RWPE1 (cell line): ENCODE data around the gene SLC25A30.

Experiments
- CTCF ChIA-PET: fragments of 350-600 bp; sonication (Branson Sonifier 250); formaldehyde crosslinking; extraction: SDS; loops from one replicate; lab custom pipeline; 2021; lab: Yijun Ruan, JAX
- POLR2A ChIA-PET: fragments of 400-600 bp; formaldehyde crosslinking; extraction: SDS; loops from one replicate; lab custom pipeline; 2020; ENCODE audit warnings: antibody characterized with exemption; ENCODE audit not compliant: low non-redundant PET; lab: Yijun Ruan, JAX
- DNase-seq: peaks from one replicate; pipeline ENCODE4 v3.0.0; 2012; ENCODE audit warnings: low spot score
- H3K27ac ChIP-seq: fragments of 450-650 bp; 2 replicates; pipeline ENCODE4 v1.5.1; 2017
- TF ChIP-seq, protein P1 (sequence below): fragments of 450-650 bp; conservative IDR thresholded peaks from 2 replicates; pipeline ENCODE4 v1.5.1; 2017; ENCODE audit warnings: low read depth, mild to moderate bottlenecking

SLC25A30 gene

DNA sequence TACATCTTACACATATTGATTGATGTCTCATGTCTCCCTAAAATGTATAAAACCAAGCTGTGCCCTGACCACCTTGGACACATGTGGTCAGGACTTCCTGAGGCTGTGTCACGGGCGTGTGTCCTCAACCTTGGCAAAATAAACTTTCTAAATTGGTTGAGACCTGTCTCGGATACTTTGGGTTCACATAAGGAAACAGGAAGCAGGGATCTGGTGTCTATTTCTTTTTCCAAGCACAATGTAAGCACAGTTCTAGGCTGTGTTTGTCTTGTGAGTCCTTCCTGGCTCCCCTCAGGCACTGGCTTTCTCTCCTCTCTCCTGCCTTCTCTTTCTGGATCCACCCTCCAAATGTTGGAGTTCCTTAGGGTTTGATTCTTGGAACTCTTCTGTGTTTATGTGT is 49.6 kb downstream of the SLC25A30 start:
- POLR2A ChIA-PET: no interaction called here
- CTCF ChIA-PET: interaction anchor here (0.7 kb wide), 1 partner anchor 11 kb away, joined by 3 read pairs; no protein-coding TSS in a partner anchor
- TF ChIP-seq, protein P1, sequence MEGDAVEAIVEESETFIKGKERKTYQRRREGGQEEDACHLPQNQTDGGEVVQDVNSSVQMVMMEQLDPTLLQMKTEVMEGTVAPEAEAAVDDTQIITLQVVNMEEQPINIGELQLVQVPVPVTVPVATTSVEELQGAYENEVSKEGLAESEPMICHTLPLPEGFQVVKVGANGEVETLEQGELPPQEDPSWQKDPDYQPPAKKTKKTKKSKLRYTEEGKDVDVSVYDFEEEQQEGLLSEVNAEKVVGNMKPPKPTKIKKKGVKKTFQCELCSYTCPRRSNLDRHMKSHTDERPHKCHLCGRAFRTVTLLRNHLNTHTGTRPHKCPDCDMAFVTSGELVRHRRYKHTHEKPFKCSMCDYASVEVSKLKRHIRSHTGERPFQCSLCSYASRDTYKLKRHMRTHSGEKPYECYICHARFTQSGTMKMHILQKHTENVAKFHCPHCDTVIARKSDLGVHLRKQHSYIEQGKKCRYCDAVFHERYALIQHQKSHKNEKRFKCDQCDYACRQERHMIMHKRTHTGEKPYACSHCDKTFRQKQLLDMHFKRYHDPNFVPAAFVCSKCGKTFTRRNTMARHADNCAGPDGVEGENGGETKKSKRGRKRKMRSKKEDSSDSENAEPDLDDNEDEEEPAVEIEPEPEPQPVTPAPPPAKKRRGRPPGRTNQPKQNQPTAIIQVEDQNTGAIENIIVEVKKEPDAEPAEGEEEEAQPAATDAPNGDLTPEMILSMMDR: no peak
- no peak for DNase-seq
- H3K27ac ChIP-seq: peak overlapping the region; percentile 89

DNA sequence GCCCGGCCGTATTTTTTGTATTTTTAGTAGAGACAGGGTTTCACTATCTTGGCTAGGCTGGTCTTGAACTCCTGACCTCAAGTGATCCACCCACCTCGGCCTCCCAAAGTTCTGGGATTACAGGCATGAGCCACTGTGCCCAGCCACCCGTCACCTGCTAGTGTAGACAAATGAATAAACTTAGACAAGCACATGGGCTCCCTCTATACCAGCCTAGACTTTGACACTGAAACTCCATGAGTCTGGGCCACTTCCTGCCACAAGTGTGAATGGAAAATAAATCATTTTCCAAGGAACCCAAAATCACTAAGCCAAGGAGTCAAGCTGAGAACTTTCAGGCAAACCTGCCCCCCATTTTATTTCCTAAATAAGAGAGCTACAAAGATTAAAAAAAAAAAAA is 50.2 kb downstream of the SLC25A30 start:
- ChIA-PET POLR2A (interaction anchor here (1.3 kb wide), 1 partner anchor 27 kb away, joined by 4 read pairs; the partner anchor contains the start of gene TPT1), CTCF (interaction anchor here (0.7 kb wide), 1 partner anchor 12 kb away, joined by 3 read pairs; no protein-coding TSS in a partner anchor)
- peak overlapping the region; percentile 89 for H3K27ac ChIP-seq
- TF ChIP-seq, protein P1: no peak
- no peak for DNase-seq

DNA sequence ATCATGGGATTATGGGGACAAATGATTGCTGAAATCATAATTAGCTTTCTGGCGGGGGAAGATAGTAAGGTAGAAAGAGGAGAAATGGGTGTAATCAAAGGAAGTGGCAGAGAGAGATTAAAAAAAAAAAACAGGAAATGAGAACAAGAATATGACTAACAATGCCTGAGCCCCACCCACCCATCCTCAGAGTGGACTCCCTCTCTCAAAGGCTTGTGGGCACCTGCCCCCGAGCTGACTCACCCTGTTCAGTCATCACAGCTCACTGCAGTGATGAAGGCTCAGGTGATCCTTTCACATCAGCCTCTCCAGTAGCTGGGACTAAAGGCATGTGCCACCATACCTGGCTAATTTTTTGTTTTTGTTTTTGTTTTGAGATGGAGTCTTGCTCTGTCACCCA is 50.8 kb downstream of the SLC25A30 start:
- peak overlapping the region; percentile 89 for H3K27ac ChIP-seq
- TF ChIP-seq, protein P1: no peak
- POLR2A ChIA-PET: interaction anchor here (1.3 kb wide), 1 partner anchor 26 kb away, joined by 4 read pairs; the partner anchor contains the start of gene TPT1
- DNase-seq: peak; percentile 97
- CTCF ChIA-PET: interaction anchor here (0.6 kb wide), 2 partner anchors 213 to 260 kb away, joined by 3 read pairs; no protein-coding TSS in a partner anchor

DNA sequence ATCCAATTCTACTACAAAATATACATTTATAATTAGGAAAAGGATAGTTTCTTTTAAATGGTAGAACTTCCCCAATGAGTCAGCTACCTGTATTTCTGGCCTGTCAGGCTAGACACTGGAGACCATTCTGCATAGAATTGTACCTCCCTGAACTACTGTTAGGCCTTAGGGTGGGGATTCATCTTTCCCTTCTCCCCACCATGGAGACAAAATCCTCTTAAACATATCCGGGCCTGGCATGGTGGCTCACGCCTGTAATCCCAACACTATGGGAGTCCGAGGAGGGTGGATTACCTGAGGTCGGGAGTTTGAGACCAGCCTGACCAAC is 52.7 kb downstream of the SLC25A30 start:
- DNase-seq: no peak
- H3K27ac ChIP-seq: peak overlapping the region; percentile 89
- POLR2A ChIA-PET: no interaction called here
- CTCF ChIA-PET: no interaction called here
- TF ChIP-seq, protein P1: no peak

DNA sequence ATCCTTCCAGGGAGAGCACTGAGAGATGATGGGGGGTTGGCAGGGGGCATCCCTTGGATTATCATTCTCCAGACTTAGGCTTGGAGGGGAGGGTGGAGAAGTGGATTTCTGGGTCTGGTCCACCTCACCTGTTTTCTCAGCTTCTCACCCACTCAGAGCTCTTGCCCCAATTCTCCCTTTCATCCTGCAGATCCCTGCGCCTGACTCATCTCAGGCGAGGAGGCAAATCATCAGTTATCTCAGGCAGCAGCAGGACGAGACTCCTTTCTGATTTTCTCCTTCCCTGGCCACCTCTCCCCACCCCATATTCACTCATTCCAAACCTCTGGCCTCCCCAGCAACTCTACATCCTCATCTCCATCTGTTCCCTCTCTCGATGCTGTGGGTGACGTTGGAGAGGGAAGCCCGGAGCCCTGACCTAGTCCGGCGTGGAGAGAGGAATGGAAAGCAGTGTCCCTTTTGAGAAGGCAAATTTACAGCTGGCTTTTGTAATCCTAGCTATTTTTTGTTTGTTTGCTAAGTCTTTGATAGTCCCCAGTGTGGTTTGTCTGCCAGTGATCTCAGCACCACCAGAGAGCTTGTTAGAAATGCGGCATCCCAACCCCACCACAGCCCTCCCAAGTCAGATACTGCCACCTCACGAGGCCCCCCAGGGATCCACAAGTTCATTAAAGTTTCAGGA is 53.2 kb downstream of the SLC25A30 start:
- peak overlapping the region; percentile 89 for H3K27ac ChIP-seq

DNA sequence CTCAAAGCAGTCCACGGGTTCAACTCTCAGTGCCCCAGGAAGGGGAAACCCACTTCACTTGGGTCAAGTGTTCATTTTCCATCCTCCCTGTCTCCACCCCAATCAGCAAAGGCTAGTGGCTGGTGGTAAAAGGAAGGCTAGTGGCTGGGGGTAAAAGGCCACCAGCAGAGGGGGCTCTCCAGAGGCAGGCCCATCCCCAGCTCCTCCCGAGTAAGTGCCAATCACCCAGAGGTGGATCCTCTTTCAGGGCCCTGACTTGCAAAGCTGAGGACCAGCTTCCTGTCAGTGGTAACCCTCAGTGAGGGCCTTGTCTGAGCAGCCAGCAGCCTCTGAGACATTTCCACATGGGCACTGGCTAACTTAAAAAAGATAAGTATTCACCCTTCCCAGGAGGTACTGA is 55.2 kb downstream of the SLC25A30 start:
- no peak for DNase-seq
- CTCF ChIA-PET: interaction anchor here (0.6 to 1.1 kb wide), 3 partner anchors 8 to 777 kb away, joined by 3 read pairs; no protein-coding TSS in a partner anchor
- POLR2A ChIA-PET: interaction anchor here (0.6 to 1.3 kb wide), 2 partner anchors 9 to 22 kb away, joined by 3 to 6 read pairs; partner anchors contain the start of gene TPT1

More for the DNA sequence above, 53.2 kb downstream of the SLC25A30 start:
- ChIA-PET POLR2A (interaction anchor here (0.6 kb wide), 1 partner anchor 30 kb away, joined by 5 read pairs; no protein-coding TSS in a partner anchor), CTCF (no interaction called here)
- DNase-seq: no peak
- TF ChIP-seq, protein P1: no peak

More for the DNA sequence above, 55.2 kb downstream of the SLC25A30 start:
- TF ChIP-seq, protein P1: no peak
- H3K27ac ChIP-seq: peak overlapping the region; percentile 91
